Right lobe of liver (tissue), 4 donors: ENCODE measurements around the gene FAM219A.

Source experiments
- CTCF ChIP-seq, 4 donors: fragments of 200-600 bp in 3 of 4; fragments of 450-650 bp in 1 of 4; IDR thresholded peaks; one replicate each; pipeline versions ENCODE4 v1.5.1 to v1.8.0; 2016 to 2022; ENCODE audit warnings: antibody characterized with exemption in 4 of 4, mild to moderate bottlenecking in 2 of 4
- POLR2A ChIP-seq: fragments of 450-650 bp; IDR thresholded peaks from one replicate; pipeline ENCODE4 v1.6.1; 2017; ENCODE audit warnings: antibody characterized with exemption, mild to moderate bottlenecking
- donor health status: DM: no; HTN: no; CAD: no.
- donor health status: DM: no; HTN: no; CAD: no.
- donor health status: DM: no; HTN: yes; CAD: no.

GRCh38 chr9:34502471-34502870 lies 44.1 kb upstream of the FAM219A start:
- TF ChIP-seq POLR2A (no peak), CTCF (IDR thresholded peaks at IDR 0.05) (no peak)
